Gastroesophageal sphincter (tissue), 3 donors: ENCODE measurements around the gene PRKAR1B.

Experiments used
- CTCF ChIP-seq, 4 experiments: fragments of 200-600 bp in 2 of 4; fragments of 450-650 bp in 2 of 4; sonication (generic) in 1 of 4; IDR thresholded peaks; one replicate each; pipeline ENCODE4 v1.5.1; 2017 to 2019; ENCODE audit warnings: antibody characterized with exemption in 4 of 4, mild to moderate bottlenecking in 2 of 4, moderate library complexity in 2 of 4
- EP300 ChIP-seq: sonication (generic); formaldehyde crosslinking; IDR thresholded peaks from one replicate; pipeline ENCODE4 v1.6.1; 2017; ENCODE audit warnings: antibody characterized with exemption, mild to moderate bottlenecking
- POLR2A ChIP-seq, 2 donors: fragments of 450-650 bp; IDR thresholded peaks; one replicate each; pipeline ENCODE4 v1.6.1; 2017; ENCODE audit warnings: antibody characterized with exemption in 2 of 2, mild to moderate bottlenecking in 2 of 2, moderate library complexity in 1 of 2
- POLR2AphosphoS5 ChIP-seq: sonication (generic); formaldehyde crosslinking; IDR thresholded peaks from one replicate; pipeline ENCODE4 v1.6.1; 2017; ENCODE audit warnings: antibody characterized with exemption

GRCh38 chr7:726084-726853 is 812 bp downstream of the PRKAR1B start, which contains the start of gene DNAAF5:
- TF ChIP-seq CTCF (IDR thresholded peaks at IDR 0.05) (no peak), POLR2A (IDR thresholded peaks at IDR 0.05) (peak; percentile 9 to 45), POLR2AphosphoS5 (peak; percentile 80), EP300 (no peak)
